Activated B cell treated with CpG ODN at 0.5 μM for 24 hours (primary cell): Measurements from ENCODE around the gene SRRM4. TPM values are rescaled to one million over a fixed set of nuclear protein-coding genes. Genes with fewer than 3 reads are reported as not detected.

ENCODE experiments used
- ATAC-seq: fragments of 200-7000 bp; cut with Tn5 transposase; one replicate; pipeline ENCODE4 v1.10.0; 2021; ENCODE audit warnings: low read depth, mild to moderate bottlenecking, moderate library complexity
- CTCF ChIA-PET: fragments of 350-600 bp; sonication (Branson Sonifier 250); formaldehyde crosslinking; loops from one replicate; lab custom pipeline; 2021; ENCODE audit warnings: antibody characterized with exemption; lab: Charles Lee
- POLR2A ChIA-PET: fragments of 350-600 bp; sonication (Branson Sonifier 250); formaldehyde crosslinking; loops from one replicate; lab custom pipeline; 2021; ENCODE audit warnings: antibody characterized with exemption; lab: Charles Lee
- DNase-seq: peaks from one replicate; pipeline ENCODE4 v3.0.0; 2022
- H3K27ac Mint-ChIP-seq: one replicate; pipeline ENCODE4 v1.8.0; 2020; ENCODE audit warnings: mixed read lengths
- H3K27me3 Mint-ChIP-seq: one replicate; pipeline ENCODE4 v1.8.0; 2021; ENCODE audit warnings: mixed read lengths
- H3K36me3 Mint-ChIP-seq: one replicate; pipeline ENCODE4 v1.8.0; 2021; ENCODE audit warnings: low read depth, mixed read lengths
- H3K4me1 Mint-ChIP-seq: one replicate; pipeline ENCODE4 v1.8.0; 2021; ENCODE audit warnings: mixed read lengths
- H3K4me3 Mint-ChIP-seq: one replicate; pipeline ENCODE4 v1.8.0; 2020; ENCODE audit warnings: mild to moderate bottlenecking, mixed read lengths
- H3K9me3 Mint-ChIP-seq: one replicate; pipeline ENCODE4 v1.8.0; 2020; ENCODE audit warnings: mixed read lengths
- intact Hi-C: fragments of 100-400 bp; cut with micrococcal nuclease; formaldehyde crosslinking; loops from one replicate; pipeline ENCODE4 v1.15.1; 2024
- total RNA-seq: library from RNA; stranded (reverse); gene quantifications from 2 replicates; pipeline ENCODE4 v1.2.3, GENCODE V29; 2022
- TF ChIP-seq, protein P1 (sequence below): fragments of 200-600 bp; IDR thresholded peaks from one replicate; pipeline ENCODE4 v1.8.0; 2022; ENCODE audit warnings: antibody characterized with exemption, mild to moderate bottlenecking

SRRM4 gene
- total RNA-seq, 1 donor from 2014 or later = not detected

DNA sequence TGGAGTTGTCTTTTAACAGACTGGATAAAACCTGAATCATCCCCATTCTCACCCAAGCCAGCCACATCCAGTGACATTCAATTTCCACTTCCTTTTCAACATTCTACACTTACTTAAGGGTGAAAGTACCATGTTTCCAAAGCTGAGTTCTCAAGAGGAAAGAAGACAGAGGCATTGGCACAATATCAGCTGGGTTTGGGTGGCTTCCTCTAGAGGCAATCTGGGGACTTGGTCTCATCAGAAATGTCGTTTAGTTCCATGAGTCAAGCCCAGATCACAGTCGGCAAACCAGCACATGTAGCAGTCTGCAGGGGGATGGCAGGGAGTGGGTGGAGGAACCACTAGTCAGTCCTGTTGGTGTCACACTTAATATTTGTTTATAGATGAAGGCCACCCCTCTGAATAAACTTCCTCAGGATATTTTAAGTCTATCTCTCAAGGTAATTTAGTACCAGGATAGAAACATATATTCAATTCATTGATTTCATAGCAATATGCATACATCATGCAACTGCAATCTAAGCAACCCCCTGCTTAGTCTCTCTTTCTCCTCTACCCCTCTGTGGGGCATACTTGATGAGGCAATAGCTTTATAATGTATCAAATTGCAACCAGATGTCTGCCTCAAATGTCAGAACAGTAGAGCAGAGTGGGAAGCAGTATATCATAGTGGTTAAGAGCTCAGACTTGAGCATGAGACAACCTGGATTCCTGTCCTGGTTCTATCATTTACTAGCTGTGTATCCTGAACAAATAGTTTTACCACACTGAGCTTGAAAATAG is 3.0 kb downstream of the SRRM4 start:
- no peaks in the 10 kb centered on the region for H3K4me1 Mint-ChIP-seq
- intact Hi-C loops = no loop called here
- H3K9me3 Mint-ChIP-seq = peaks cover 2% of the 10 kb centered on the region
- no peak overlapping the region for H3K27ac Mint-ChIP-seq
- no peak overlapping the region for H3K4me3 Mint-ChIP-seq
- ChIA-PET CTCF (no interaction called here), POLR2A (no interaction called here)
- DNase-seq (no peak), ATAC-seq (no peak)
- H3K27me3 Mint-ChIP-seq = peaks cover 24% of the 10 kb centered on the region
- TF ChIP-seq, protein P1, sequence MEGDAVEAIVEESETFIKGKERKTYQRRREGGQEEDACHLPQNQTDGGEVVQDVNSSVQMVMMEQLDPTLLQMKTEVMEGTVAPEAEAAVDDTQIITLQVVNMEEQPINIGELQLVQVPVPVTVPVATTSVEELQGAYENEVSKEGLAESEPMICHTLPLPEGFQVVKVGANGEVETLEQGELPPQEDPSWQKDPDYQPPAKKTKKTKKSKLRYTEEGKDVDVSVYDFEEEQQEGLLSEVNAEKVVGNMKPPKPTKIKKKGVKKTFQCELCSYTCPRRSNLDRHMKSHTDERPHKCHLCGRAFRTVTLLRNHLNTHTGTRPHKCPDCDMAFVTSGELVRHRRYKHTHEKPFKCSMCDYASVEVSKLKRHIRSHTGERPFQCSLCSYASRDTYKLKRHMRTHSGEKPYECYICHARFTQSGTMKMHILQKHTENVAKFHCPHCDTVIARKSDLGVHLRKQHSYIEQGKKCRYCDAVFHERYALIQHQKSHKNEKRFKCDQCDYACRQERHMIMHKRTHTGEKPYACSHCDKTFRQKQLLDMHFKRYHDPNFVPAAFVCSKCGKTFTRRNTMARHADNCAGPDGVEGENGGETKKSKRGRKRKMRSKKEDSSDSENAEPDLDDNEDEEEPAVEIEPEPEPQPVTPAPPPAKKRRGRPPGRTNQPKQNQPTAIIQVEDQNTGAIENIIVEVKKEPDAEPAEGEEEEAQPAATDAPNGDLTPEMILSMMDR = no peak
- H3K36me3 Mint-ChIP-seq = no peaks in the 10 kb centered on the region

DNA sequence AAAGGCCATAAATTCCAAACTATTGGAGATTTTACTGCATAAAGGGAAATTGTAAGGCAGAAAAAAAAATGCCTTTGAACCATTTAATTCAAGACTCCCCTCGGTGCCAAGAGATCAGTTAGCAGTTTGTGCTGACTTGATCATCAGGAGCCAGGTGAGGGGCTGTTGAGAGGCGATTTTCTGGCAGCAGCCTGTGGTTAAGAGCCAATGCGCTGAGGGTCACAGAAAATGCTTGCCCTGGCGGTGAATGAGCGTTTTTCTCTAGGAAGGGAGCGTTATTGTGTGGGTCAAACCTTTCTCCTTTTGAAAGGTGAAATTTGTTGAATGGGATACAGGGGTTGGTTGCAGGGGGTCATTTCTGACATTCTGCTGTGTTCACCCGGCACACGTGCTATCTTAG is 4.7 kb downstream of the SRRM4 start:
- Mint-ChIP-seq H3K36me3 (no peaks in the 10 kb centered on the region), H3K4me1 (no peaks in the 10 kb centered on the region), H3K27ac (no peak overlapping the region), H3K4me3 (no peak overlapping the region), H3K9me3 (peaks cover 2% of the 10 kb centered on the region), H3K27me3 (peaks cover 14% of the 10 kb centered on the region)
- CTCF ChIA-PET = no interaction called here
- DNase-seq = no peak
- no peak for ATAC-seq
- intact Hi-C loops = no loop called here
- POLR2A ChIA-PET = no interaction called here
- TF ChIP-seq, protein P1 = no peak

DNA sequence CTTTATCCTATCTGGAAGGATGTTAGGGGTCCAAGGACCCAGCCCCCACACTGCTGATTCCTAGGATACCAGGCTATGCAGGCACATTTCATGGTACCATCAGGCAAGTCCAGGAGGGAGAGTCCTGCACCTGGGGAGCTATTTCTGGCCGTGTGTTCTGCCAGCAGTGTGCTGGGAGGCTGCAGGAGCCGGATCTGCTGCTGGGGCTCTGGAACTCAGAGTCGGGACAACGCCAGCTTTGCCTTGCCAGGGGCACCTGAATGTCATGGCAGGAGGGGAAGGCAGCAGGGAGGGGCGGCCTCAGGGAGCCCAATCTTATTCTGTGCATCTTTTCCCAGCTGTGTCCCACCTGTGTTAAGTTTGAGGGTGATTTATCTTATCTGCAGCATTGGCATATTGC is 17.8 kb downstream of the SRRM4 start:
- H3K4me1 Mint-ChIP-seq = no peaks in the 10 kb centered on the region
- no peak overlapping the region for H3K27ac Mint-ChIP-seq
- ATAC-seq = no peak
- H3K27me3 Mint-ChIP-seq = no peaks in the 10 kb centered on the region
- no peaks in the 10 kb centered on the region for H3K36me3 Mint-ChIP-seq
- TF ChIP-seq, protein P1 = no peak
- POLR2A ChIA-PET = no interaction called here
- DNase-seq = no peak
- CTCF ChIA-PET = no interaction called here
- H3K4me3 Mint-ChIP-seq = no peak overlapping the region
- intact Hi-C loops = no loop called here
- no peaks in the 10 kb centered on the region for H3K9me3 Mint-ChIP-seq

DNA sequence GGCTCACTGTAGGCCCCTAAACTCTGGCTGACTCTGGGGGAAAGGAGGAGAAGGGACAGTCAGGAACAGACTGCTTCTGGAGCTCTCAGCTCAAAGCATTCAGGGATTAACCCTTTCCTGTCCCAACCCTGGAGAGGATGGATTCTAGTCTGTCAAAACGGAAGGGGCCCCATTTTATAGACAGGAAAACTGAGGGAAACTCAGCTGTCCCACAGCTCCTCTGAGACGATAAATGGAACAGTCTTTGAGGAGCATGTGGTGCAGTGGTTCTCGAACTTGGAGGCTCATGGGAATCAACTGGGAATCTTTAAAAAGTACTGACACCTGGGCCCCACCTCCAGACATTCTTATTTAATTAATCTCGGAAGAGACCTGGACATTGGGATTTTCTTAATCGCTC is 23.7 kb downstream of the SRRM4 start:
- POLR2A ChIA-PET = no interaction called here

DNA sequence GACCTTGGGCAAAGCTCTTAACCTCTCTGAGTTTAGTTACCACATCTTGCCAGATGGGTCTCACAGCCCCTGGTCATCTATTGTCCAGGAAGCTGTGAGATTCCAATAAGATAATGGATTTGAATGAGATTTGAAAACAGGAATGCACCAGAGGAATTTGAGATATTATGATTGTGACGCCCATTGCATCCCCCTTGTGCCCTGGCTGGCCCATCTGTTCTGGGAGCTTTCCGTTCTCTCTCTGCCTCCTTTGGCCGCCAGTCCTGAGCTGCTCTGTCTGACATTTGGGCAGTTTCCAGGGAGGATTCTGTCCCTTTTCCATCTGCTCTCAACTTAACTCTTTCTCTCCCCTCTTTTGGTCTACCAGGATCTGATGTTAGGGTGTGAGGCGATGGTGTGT is 24.6 kb downstream of the SRRM4 start:
- POLR2A ChIA-PET = no interaction called here
- H3K4me1 Mint-ChIP-seq = no peaks in the 10 kb centered on the region
- intact Hi-C loops = no loop called here
- H3K27ac Mint-ChIP-seq = no peak overlapping the region
- H3K4me3 Mint-ChIP-seq = no peak overlapping the region
- no peak for DNase-seq
- peaks cover 24% of the 10 kb centered on the region for H3K27me3 Mint-ChIP-seq
- TF ChIP-seq, protein P1 = no peak
- CTCF ChIA-PET = no interaction called here
- peaks cover 3% of the 10 kb centered on the region for H3K9me3 Mint-ChIP-seq
- no peak for ATAC-seq
- H3K36me3 Mint-ChIP-seq = no peaks in the 10 kb centered on the region

More for the DNA sequence above, 23.7 kb downstream of the SRRM4 start:
- intact Hi-C loops = no loop called here
- no peak for ATAC-seq
- H3K27me3 Mint-ChIP-seq = peaks cover 23% of the 10 kb centered on the region
- DNase-seq = no peak
- H3K4me1 Mint-ChIP-seq = no peaks in the 10 kb centered on the region
- TF ChIP-seq, protein P1 = no peak
- peaks cover under 1% of the 10 kb centered on the region for H3K9me3 Mint-ChIP-seq
- CTCF ChIA-PET = no interaction called here
- no peaks in the 10 kb centered on the region for H3K36me3 Mint-ChIP-seq
- no peak overlapping the region for H3K4me3 Mint-ChIP-seq
- no peak overlapping the region for H3K27ac Mint-ChIP-seq
